ENCODE measurements around the gene NUDT16L1.
A peak's percentile ranks its signal among the peaks of the same experiment; 100 is the strongest.

The NUDT16L1 gene

GRCh38 chr16:4702466-4702808 is 9.1 kb downstream of the NUDT16L1 start:
- Histone ChIP-seq H3K9me2 (replicated peaks; ENCODE audit: low read depth, low read length) (no peaks in the 10 kb centered on the region), H3K9ac (ENCODE audit: low read depth, low read length, poor library complexity, severe bottlenecking) (no peak overlapping the region), H3K4me1 (ENCODE audit: insufficient read depth, low read length, poor library complexity, severe bottlenecking) (no peaks in the 10 kb centered on the region), H3K4me2 (ENCODE audit: low read depth, low read length, poor library complexity, severe bottlenecking) (no peak overlapping the region), H3K36me3 (ENCODE audit: insufficient read depth, low read length) (no peaks in the 10 kb centered on the region), H2AFZ (ENCODE audit: low read length) (no peak overlapping the region), H3K27me3 (ENCODE audit: insufficient read depth, low read length, poor library complexity, severe bottlenecking) (no peaks in the 10 kb centered on the region), H3K4me3 (ENCODE audit: low read length, poor library complexity, severe bottlenecking) (no peak overlapping the region), H3K79me2 (ENCODE audit: insufficient read depth, low read length) (no peaks in the 10 kb centered on the region), H3F3A (ENCODE audit: low read depth) (no peaks in the 10 kb centered on the region), H4K20me1 (ENCODE audit: insufficient read depth, low read length, poor library complexity, severe bottlenecking) (no peaks in the 10 kb centered on the region), H3K9me3 (ENCODE audit: insufficient read depth, low read depth, low read length) (no peaks in the 10 kb centered on the region)
- TF ChIP-seq CTCF (conservative IDR thresholded peaks at IDR 0.05; ENCODE audit: low read length) (no peak), EZH2phosphoT487 (IDR thresholded peaks at IDR 0.05; ENCODE audit: borderline replicate concordance) (no peak)

- Histone ChIP-seq H3K9me2 (replicated peaks; ENCODE audit: low read depth, low read length) (no peaks in the 10 kb centered on the region), H3K36me3 (ENCODE audit: insufficient read depth, low read length) (no peaks in the 10 kb centered on the region), H3K9ac (ENCODE audit: low read depth, low read length, poor library complexity, severe bottlenecking) (peak overlapping the region; percentile 17), H4K20me1 (ENCODE audit: insufficient read depth, low read length, poor library complexity, severe bottlenecking) (no peaks in the 10 kb centered on the region), H3K4me1 (ENCODE audit: insufficient read depth, low read length, poor library complexity, severe bottlenecking) (no peaks in the 10 kb centered on the region), H3F3A (ENCODE audit: low read depth) (no peaks in the 10 kb centered on the region), H3K4me3 (ENCODE audit: low read length, poor library complexity, severe bottlenecking) (no peak overlapping the region), H3K9me3 (ENCODE audit: insufficient read depth, low read depth, low read length) (no peaks in the 10 kb centered on the region), H2AFZ (ENCODE audit: low read length) (no peak overlapping the region), H3K79me2 (ENCODE audit: insufficient read depth, low read length) (no peaks in the 10 kb centered on the region), H3K4me2 (ENCODE audit: low read depth, low read length, poor library complexity, severe bottlenecking) (peak overlapping the region; percentile 29), H3K27me3 (ENCODE audit: insufficient read depth, low read length, poor library complexity, severe bottlenecking) (no peaks in the 10 kb centered on the region)
- TF ChIP-seq CTCF (conservative IDR thresholded peaks at IDR 0.05; ENCODE audit: low read length) = no peak
- no peak for TF ChIP-seq EZH2phosphoT487 (IDR thresholded peaks at IDR 0.05; ENCODE audit: borderline replicate concordance)
Measured at GRCh38 chr16:4703906-4704305, 10.5 kb downstream of the NUDT16L1 start.

GRCh38 chr16:4704491-4704890 is 11.1 kb downstream of the NUDT16L1 start:
- no peak for TF ChIP-seq CTCF (conservative IDR thresholded peaks at IDR 0.05; ENCODE audit: low read length)
- Histone ChIP-seq H3K27me3 (ENCODE audit: insufficient read depth, low read length, poor library complexity, severe bottlenecking) (no peaks in the 10 kb centered on the region), H3F3A (ENCODE audit: low read depth) (no peaks in the 10 kb centered on the region), H2AFZ (ENCODE audit: low read length) (no peak overlapping the region), H4K20me1 (ENCODE audit: insufficient read depth, low read length, poor library complexity, severe bottlenecking) (no peaks in the 10 kb centered on the region), H3K4me1 (ENCODE audit: insufficient read depth, low read length, poor library complexity, severe bottlenecking) (no peaks in the 10 kb centered on the region), H3K36me3 (ENCODE audit: insufficient read depth, low read length) (no peaks in the 10 kb centered on the region), H3K4me2 (ENCODE audit: low read depth, low read length, poor library complexity, severe bottlenecking) (no peak overlapping the region), H3K9ac (ENCODE audit: low read depth, low read length, poor library complexity, severe bottlenecking) (no peak overlapping the region), H3K9me3 (ENCODE audit: insufficient read depth, low read depth, low read length) (no peaks in the 10 kb centered on the region), H3K79me2 (ENCODE audit: insufficient read depth, low read length) (no peaks in the 10 kb centered on the region), H3K9me2 (replicated peaks; ENCODE audit: low read depth, low read length) (no peaks in the 10 kb centered on the region), H3K4me3 (ENCODE audit: low read length, poor library complexity, severe bottlenecking) (no peak overlapping the region)
